Epithelial cell of prostate (primary cell): ENCODE measurements around the gene AGAP1.

Source experiments
- DNase-seq: peaks from one replicate; pipeline ENCODE4 v3.0.0-alpha.2; 2011; ENCODE audit warnings: low read depth, low spot score
- H3K27ac ChIP-seq: fragments of 450-650 bp; 2 replicates; pipeline ENCODE4 v1.5.1; 2017; ENCODE audit warnings: mild to moderate bottlenecking

The AGAP1 gene

GRCh38 chr2:235957251-235957650, 463.4 kb downstream of the AGAP1 start:
- H3K27ac ChIP-seq, result no peak overlapping the region
- DNase-seq, result no peak

- no peak for DNase-seq
Observed at GRCh38 chr2:235958221-235958930, 464.5 kb downstream of the AGAP1 start.

GRCh38 chr2:235958931-235959410, 465.1 kb downstream of the AGAP1 start:
- no peak overlapping the region for H3K27ac ChIP-seq
- no peak for DNase-seq

More at GRCh38 chr2:235958221-235958930, 464.5 kb downstream of the AGAP1 start:
- H3K27ac ChIP-seq, result no peak overlapping the region

- DNase-seq, result no peak
- no peak overlapping the region for H3K27ac ChIP-seq
Observed at GRCh38 chr2:235960011-235960715, 466.3 kb downstream of the AGAP1 start.

- no peak for DNase-seq
- H3K27ac ChIP-seq, result no peak overlapping the region
Observed at GRCh38 chr2:235960716-235961640, 467.1 kb downstream of the AGAP1 start.

GRCh38 chr2:235961711-235962110, 467.9 kb downstream of the AGAP1 start:
- DNase-seq, result no peak
- H3K27ac ChIP-seq, result no peak overlapping the region

GRCh38 chr2:235963853-235964577, 470.2 kb downstream of the AGAP1 start:
- DNase-seq, result no peak
- H3K27ac ChIP-seq, result no peak overlapping the region

GRCh38 chr2:235964787-235965390, 471.0 kb downstream of the AGAP1 start:
- no peak overlapping the region for H3K27ac ChIP-seq
- no peak for DNase-seq

- DNase-seq, result no peak
- H3K27ac ChIP-seq, result no peak overlapping the region
Observed at GRCh38 chr2:235966396-235966795, 472.6 kb downstream of the AGAP1 start.

GRCh38 chr2:235966932-235967757, 473.3 kb downstream of the AGAP1 start:
- no peak for DNase-seq

GRCh38 chr2:235968155-235968554, 474.3 kb downstream of the AGAP1 start:
- DNase-seq, result no peak
- H3K27ac ChIP-seq, result no peak overlapping the region

More at GRCh38 chr2:235966932-235967757, 473.3 kb downstream of the AGAP1 start:
- H3K27ac ChIP-seq, result no peak overlapping the region

GRCh38 chr2:235968616-235969324, 474.9 kb downstream of the AGAP1 start:
- DNase-seq, result no peak
- no peak overlapping the region for H3K27ac ChIP-seq

GRCh38 chr2:235970204-235971040, 476.6 kb downstream of the AGAP1 start:
- no peak overlapping the region for H3K27ac ChIP-seq
- DNase-seq, result no peak

- DNase-seq, result no peak
Observed at GRCh38 chr2:235976516-235976915, 482.7 kb downstream of the AGAP1 start.

GRCh38 chr2:235976956-235977355, 483.1 kb downstream of the AGAP1 start:
- no peak for DNase-seq
- H3K27ac ChIP-seq, result no peak overlapping the region

More at GRCh38 chr2:235976516-235976915, 482.7 kb downstream of the AGAP1 start:
- no peak overlapping the region for H3K27ac ChIP-seq

- H3K27ac ChIP-seq, result no peak overlapping the region
- no peak for DNase-seq
Observed at GRCh38 chr2:235977445-235977844, 483.6 kb downstream of the AGAP1 start.

- no peak overlapping the region for H3K27ac ChIP-seq
- DNase-seq, result no peak
Observed at GRCh38 chr2:235978022-235978421, 484.2 kb downstream of the AGAP1 start.
